Stimulated activated CD4-positive, alpha-beta T cell treated with anti-CD3 and anti-CD28 coated beads, Interleukin-2, amount 100 ng/mL, for 48 hours (primary cell): ENCODE results near the gene PINK1.
"Not testable (repeated sequence)": the region's sequence is repeated elsewhere in the genome, so short reads cannot be mapped to it uniquely, and the experiment has no call there.

Source experiments
- DNase-seq, 2 donors: peaks; one replicate each; pipeline ENCODE4 v3.0.0-alpha.2; 2020

Gene PINK1

DNA sequence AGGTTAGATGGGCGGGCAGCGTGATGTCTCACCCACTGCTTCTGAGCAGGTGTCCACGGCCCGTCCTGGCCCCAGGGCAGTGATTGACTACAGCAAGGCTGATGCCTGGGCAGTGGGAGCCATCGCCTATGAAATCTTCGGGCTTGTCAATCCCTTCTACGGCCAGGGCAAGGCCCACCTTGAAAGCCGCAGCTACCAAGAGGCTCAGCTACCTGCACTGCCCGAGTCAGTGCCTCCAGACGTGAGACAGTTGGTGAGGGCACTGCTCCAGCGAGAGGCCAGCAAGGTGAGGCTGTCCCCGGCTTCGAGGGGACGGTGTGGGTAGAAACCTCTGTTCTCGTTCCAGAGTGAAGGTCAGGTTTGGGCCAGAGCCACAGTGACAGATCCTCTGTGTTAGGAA is 15.7 kb downstream of the PINK1 start:
- no peak for DNase-seq

DNA sequence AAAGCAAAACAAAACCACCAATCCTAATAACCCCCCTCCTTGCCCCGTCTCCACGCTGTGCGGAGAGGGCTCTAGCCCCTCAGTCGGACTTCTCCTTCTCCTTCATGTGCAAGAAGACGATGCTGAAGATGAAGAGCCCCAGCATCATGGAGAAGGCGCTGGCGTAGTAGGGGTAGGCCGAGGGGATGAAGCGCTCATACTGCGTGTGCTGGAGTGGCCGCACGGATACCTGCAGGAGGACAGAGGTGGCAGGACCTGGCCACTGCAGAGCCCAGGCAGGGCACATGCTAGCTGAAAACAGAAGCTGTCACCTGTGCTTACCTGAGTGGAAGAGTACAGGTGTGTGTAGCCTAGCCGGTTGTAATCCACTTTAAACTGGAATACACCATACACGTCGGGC is 19.0 kb downstream of the PINK1 start:
- DNase-seq: no peak

DNA sequence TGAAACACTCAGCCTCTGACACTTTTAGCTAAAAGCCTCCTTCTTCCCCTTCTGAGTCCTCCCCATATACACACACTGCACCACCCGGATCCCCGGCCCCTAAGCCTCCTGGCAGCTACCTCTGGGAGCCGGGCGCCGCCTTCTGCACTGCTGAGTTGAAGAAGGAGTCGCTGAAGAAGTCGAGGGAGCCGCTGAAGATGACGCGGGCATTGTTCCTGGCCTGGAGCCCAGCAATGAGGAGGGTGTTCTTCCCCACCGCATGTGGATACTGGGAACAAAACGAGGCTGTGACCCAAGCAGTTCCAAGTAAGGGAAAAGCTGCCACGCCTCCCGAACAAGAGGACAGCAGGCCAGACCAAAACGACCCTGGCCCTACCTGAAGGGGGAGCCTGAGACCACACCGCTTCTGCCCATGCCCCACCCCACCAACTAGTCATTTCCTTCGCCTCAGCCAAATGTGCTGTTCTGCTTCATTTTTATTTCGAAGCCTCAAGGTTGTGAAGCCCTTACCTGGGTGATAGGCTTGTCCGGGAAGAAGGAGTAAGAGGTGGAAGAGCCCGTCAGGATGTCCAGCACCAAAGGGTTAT is 20.9 kb downstream of the PINK1 start:
- DNase-seq: no peak

DNA sequence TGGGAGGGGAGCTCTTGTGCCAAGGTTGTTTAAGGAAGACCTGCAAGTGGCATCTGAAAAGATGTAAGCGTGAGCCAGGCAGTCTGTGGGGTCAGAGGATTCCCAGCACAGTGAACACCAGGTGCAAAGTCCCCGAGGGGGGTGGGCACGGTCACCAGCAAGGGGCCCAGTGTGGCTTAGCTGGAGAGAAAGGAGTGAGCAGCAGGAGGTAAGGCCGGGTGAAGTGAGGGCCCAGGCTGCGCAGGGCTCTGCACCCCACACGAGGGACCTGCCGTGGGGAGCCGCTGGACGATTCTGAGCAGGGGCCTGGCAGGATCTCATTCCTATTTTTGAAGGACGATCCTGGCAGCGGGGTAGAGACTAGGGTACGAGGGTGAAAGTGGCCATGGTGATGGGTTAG is 23.8 kb downstream of the PINK1 start:
- DNase-seq: no peak

DNA sequence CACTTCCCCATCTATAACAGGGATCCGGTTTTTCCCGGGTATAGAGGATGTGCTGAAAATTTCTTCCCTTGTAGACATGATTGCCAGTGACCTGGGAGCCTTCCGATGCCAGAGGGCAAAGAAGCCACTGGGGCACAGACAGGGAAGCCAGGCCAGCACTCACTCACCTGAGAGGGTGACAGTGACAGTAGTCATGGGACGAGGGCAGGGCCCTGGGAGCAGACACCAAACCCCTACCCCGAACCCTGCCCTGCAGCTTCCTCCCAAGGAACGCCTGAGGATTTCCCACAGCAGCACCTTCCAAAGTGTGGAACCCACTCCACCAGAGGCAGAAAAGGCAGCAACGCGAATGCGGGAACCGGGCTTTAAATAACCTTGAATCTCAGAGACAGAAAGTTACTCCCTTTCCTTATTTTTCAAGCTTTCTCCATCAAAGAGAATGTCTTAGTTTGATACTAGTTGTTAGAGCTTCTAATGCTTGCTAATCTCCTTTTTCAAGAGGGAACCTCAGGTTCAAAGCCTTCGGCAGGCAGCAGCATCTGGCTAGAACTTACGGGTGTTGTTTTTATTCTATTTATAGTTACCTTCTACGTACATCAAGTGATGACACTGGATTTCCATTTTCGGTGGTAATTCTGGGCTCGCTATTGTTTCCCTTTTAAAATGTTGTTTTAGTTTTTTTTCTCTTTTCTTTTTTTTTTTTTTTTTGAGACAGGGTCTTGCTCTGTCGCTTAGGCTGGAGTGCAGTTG is 25.1 kb downstream of the PINK1 start:
- no peak for DNase-seq

DNA sequence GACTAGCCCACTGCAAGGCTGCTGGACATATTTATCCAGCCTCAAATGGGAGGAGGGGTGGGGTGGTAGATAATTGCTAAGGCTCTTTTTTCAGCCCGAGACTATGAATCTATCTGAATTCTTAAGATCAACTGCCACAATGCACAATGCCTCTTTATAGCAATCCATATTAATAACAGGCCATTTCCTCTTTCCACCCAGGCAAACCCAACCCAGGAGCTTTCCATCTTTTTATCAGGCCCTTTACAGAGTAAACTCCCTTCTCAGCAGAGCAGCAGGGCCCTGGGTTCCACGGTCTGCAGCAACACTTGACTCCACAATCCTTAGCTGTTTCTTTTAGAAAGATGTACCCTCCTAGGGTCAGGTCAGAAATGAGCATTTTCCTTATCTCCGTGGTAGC is 27.1 kb downstream of the PINK1 start:
- no peak for DNase-seq

DNA sequence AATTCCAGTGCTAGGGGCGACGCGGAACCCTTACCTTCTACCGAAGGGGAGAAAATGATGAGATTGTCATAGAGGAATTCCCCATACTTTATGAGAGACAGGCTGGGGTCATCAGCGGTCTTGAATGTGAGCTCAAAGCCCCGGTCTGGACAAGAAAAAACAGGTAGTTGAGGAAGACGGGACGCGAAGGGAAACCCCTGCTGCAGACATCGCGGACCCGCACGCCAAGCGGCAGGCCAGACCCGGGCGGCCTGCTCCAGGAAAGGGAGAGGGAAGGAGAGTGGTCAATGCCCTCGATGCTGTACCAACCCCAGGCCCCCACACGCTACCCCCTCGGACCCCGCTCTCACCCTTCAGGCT is 27.6 kb downstream of the PINK1 start:
- DNase-seq: peak in 1 of 2 donors; percentile 5

DNA sequence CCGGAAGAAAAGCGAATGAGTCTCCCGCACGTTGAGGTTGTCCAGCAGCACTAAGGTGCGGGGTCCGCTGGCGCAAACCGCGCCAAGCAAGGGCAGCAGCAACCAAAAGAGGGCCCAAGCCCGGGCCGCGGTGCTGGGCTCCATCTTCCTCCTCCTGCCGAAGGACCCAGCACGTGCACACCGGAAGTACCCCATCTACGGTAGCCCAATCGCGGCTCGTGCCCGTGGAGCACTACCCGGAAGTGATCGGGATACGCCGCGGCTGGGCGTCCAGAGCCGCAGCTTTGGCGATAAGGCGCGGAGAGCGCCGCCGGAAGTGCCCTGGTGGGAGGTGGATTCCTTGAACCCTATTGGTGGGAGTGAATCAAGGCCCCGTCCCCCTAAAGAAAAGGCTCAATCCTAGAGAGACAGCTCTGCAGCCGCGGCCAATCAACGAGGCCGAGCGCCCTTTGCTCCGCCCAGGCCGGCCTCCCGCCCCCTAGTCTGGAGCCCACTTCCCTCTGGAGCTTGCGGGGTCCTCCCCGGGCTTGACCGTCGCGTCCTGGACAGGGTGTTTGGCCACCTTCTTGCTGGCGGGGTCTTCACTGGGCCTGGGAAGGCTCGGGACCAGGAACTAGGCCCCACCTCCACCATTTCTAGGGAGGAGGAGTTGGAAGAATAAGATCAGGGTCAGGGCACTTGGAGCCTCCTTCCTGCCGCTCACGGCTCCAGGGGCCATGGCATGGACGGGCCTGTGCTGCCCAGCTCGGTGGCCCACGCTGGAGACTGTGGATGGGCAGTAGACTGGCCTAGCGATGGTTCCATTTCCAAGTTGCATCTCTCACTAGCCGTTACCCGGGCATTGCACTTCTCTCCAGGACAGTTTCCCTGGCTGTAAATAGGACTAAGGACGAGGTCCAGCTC is 28.2 kb downstream of the PINK1 start, which contains the start of gene DDOST:
Gene DDOST (minus strand): TSS at position 163 of the 903 bp plus-strand sequence. CDS start 19 bp downstream, at position 144.
- DNase-seq: peak; percentile 87 to 89

DNA sequence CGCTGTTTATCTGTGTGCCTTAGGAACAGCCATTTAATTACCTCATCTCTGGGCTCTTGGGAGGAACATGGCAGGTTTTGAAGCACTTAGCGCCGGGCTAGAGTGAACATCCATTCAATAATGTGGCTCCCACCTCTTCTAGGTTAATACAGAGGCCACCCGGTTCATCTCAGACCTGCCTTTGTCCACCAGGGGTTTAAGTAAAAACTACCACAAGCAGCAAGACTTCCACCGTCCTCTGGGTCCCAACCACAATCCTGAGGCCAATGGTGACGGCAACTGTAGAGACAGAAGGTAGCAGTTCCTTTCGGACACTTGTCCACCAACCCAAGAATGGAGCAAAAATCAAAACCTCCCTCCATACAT is 28.8 kb downstream of the PINK1 start:
- no peak for DNase-seq

DNA sequence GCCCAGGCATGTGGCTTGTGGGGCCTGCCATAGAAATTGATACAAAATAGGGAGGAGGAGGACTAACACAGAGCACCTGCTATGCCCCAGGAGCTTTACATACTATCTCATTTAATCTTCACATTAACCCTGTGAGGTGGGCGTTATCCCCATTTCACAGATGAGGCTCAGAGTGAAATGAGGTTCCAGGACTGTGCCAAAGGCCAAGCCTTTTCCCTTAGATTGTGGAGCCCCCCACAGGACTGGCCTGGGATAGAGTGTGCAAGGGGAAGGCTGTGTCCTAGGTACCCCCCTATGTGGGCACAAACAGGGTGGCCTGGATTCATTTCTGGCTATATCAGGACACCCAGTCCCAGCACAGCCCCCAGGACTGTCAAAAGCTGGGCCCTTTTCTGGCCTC is 30.1 kb downstream of the PINK1 start:
- no peak for DNase-seq

DNA sequence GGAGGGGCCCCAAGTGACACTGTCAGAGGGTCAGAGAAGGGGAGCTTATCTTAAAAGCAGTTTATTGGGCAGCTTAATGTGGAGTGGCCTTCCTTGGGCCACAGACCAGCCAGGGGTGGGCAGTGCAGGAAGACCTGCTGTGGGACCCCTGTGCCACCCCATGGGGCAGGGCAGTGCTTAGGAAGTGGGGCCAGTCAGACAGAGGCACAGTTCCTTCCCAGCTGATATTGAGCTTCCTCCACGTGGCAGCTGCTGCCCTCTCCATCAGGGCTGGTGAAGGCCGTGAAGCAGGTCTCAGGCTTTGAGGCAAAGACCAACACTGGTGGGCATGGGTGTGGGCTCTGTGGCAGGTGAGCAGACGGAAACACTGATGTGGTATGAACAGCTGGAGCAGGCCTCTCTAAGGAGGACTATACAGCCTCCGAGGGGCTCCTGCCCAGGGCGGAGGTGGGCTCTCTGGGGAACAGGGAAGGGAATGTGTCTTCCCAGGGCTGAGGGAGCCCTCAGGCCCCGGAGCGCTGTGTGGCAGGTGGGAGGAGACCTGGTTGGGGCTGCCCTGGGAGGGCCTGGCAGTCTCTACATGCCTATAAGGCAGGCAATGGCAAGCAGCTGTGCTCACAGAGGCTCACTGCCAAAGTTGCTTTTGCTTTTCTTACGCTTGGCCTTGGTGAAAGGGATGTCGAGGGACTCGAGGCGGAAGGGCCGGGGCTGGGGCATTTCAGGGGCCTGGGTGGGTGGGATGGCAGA is 30.9 kb downstream of the PINK1 start:
- no peak for DNase-seq

DNA sequence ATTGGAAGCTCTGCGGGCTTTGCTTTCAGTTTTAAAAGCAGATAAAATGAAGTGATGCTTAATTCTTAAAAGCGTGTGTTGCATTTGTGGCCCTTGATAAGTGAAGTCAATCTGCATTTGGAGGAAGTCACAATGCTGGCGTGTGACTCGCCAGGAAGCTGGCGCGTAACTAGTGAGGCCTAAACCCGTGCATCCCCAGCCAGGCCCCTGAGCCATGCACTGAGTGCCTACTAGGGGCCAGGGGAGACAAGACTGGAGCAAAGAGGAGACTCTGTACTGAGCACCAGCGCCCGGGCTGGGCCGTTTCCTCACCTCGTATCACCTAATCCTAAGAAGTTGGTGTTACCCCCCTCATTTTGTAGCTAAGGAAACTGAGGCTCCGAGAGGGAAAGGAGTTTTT is 32.5 kb downstream of the PINK1 start:
- no peak for DNase-seq

DNA sequence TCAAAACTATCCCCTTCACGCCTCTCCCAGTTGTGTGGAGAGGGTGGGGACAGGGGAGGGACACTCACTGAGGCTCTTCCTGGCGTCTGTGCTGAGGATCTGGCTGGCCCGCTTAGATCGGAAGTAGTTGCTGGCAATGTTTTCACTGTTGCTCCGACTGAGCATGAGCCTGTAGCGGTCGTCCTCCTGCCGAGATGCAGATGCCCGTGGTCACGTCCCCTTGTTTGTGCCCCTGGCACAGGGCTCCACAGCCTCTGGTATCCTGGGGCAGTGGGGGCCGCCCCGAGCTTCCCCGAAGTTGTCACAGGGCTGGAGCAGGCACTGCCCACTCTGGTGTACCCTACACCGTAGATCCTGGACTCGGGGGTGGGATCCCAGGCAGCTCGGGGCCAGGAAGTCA is 32.9 kb downstream of the PINK1 start:
- DNase-seq: no peak

DNA sequence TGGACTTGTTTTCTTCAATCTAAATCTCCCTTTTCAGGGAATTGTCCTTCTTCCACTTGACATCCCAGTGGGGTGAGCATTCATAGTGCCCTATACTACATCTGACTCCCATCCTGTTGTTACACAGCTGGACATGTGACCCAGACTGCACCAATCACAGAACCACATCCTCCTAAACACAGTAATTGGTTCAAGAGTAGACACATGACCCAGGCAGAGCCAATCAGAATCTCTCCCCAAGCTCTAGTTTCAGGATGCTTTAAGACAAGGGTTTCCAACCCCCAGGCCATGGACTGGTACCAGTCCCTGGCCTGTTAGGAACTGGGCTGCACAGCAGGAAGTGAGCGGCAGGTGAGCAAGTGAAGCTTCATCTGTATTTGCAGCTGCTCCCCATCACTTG is 33.5 kb downstream of the PINK1 start:
- DNase-seq: no peak

DNA sequence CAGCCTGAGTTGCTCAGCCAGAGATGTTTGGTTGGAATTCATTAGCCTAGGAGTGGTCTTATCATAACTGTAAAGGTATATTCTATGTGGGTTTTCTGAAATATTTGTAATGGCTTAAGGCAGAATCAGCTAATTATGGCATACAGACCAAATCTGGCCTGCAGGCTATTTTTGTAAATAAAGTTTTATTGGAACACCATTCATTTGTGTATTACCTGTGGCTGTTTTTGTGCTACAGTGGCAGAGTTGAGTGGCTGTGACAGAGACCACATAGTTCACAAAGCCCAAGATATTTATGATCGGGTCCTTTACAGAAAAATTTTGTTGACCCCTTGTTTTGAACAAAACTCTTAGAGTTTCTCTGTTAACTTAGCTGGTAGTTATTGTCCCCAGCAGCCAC is 35.3 kb downstream of the PINK1 start:
- DNase-seq: no peak

DNA sequence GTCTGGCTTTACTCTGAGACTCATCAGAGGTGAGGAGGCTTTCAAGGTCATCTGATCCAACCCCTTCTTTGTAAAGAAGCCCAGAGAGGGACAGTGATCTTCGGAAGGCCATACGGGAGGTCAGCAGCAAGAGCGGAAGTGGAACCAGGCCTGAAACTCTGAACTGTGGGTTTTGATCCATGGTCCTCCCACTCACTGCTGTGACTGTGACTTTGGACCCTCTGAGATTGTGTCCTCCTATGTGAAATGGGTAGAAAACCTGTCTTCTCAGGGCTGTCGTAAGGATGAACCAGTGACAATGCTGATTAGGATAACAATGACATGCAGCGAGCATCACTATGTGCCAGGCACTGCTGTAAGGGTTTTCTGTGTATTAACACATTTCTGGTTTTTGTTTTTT is 37.7 kb downstream of the PINK1 start:
- DNase-seq: no peak

DNA sequence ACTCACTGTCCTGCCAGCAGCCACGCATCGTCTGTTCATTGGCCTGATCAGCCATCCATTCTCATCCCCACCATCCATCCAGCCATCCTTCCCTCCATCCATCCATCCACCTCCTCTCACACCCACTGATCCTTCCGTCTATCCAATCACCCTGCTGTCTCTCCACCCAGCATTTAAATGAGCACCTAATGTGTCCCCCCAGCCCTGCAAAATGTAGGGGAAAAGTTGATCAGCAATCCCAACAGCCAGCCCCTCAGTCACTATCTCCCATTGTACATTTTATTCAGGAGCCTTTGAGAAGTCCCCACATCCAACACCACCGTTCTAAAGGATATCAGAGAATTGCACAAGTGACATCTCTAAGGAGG is 39.0 kb downstream of the PINK1 start:
- no peak for DNase-seq

DNA sequence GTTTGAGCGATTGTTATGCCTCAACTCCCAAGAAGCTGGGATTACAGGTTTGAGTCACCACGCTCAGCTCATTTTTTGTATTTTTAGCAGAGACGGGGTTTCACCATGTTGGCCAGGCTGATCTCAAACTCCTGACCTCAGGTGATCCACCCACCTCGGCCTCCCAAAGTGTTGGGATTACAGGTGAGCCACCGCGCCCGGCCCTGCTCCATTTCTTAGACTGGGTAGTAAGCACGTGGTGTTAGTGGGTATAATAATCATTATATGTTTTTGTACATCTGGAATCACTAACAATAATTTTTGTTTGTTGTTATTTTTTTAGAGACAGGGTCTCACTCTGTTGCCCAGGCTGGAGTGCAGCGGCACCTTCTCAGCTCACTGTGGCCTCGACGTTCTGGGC is 40.4 kb downstream of the PINK1 start:
- not testable (repeated sequence) for DNase-seq

DNA sequence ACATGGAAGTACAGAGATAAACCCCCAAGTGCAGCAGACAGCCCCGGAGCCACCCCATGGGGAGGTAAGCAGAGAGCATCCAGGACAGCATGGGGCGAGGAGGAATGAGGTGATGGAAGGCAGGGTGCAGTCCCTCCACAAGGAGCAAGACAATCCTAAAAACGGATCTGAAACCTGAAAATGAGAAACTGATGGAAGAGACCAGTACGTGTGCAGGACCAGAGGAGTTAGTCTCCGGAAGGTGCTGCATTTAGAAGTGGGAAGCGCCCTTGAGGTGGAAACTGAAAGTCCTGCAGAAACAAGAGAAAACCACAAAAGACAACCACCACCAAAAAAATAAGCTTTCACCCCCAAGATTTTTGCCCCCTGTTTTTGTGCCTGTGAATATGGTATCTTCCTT is 45.3 kb downstream of the PINK1 start:
- DNase-seq: no peak

DNA sequence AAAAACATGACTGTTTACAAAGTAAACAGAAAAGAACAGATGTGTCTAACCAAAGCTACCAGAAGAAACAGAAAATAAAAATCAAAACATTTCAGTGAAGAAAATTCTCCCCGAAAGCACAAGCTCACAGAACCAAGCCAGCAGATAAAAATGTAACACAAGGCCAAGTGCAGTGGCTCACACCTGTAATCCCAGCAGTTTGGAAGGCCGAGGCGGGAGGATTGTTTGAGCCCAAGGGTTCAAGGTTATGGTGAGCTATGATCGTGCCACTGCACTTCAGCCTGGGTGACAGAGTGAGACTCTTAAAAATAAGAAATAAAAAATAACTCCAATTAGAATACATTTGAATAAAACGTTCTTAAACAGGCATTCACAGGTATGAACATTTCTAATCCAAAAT is 47.0 kb downstream of the PINK1 start:
- DNase-seq: no peak

DNA sequence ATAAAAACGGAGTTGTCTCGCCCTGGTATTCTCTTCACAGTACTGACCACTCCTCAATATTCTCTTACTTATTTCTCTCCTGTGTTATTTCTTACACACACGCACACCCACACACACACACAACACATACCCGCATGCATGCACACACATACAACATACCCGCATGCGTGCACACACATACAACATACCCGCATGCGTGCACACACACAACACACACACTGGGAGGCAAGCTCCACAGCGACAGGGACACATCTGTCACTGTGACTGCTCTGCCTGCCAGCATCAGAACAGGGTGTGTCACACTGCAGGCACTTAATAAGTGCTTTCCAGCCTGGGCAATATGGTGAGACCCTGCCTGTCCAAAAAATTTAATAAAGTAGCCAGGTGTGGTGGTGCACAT is 48.7 kb downstream of the PINK1 start:
- DNase-seq: no peak

DNA sequence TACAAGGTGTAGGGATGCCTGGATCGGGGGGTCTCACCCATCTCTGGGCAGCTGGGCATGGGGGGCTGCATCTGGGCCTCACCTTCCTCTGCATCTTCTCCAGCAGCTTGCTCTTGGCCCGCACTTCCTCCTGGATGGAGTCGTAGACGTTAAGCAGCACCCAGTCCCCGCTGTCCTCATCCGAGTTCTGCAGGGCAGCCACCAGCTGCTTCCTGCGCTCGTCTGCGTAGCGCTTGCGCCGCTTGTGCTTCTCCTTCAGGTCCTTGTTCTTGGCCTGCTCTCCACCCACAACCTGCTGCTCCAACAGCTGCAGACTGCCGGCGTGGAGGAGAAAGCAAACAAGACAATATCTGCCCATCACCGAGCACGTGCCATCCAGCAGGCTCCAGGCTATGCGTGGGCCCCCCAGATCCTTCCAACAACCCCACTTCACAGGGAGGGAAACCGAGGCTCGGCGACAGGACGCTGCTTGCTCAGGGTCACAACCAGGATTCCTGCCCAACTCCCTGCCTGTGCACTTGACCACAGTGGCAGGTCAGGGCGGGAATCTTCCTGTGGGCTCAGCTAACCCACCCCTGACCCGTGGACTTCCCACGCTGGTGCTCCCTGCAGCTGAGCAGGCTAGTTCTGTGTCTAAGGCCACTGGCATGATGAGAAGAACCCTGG is 49.4 kb downstream of the PINK1 start:
- DNase-seq: no peak

DNA sequence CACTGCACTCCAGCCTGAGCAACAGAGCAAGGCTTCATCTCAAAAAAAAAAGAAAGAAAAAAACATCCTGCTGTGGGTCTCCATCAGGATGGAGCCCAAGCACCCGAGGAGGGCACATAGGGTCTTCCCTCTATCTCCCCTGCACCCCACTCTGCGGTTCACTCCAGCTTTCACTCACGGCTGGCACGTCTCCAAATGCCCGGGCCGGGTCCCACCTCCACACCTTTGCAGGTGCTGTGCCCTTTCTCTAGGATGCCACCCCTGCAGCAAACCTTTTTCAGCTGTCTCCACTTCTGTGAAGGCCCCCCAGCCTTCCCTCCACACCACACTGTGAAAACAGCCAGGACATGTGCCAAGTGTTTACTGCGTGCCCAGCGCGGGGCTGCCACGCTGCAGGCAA is 50.4 kb downstream of the PINK1 start:
- no peak for DNase-seq
